ENCODE data around the gene ZNF592.
"Not testable (repeated sequence)": the region's sequence is repeated elsewhere in the genome, so short reads cannot be mapped to it uniquely, and the experiment has no call there.

Gene ZNF592

GRCh38 chr15:84828086-84828908, 79.9 kb downstream of the ZNF592 start:
- no peak for DNase-seq (ENCODE audit: low read depth)

GRCh38 chr15:84829428-84829827, 81.0 kb downstream of the ZNF592 start:
- DNase-seq (ENCODE audit: low read depth): no peak

GRCh38 chr15:84830036-84830435, 81.6 kb downstream of the ZNF592 start:
- DNase-seq (ENCODE audit: low read depth): no peak

- DNase-seq (ENCODE audit: low read depth): no peak
Observed at GRCh38 chr15:84831028-84831427, 82.6 kb downstream of the ZNF592 start.

GRCh38 chr15:84831613-84832012, 83.2 kb downstream of the ZNF592 start:
- DNase-seq (ENCODE audit: low read depth): no peak

GRCh38 chr15:84832448-84833040, 84.2 kb downstream of the ZNF592 start:
- DNase-seq (ENCODE audit: low read depth): no peak

- DNase-seq (ENCODE audit: low read depth): no peak
Observed at GRCh38 chr15:84833447-84834228, 85.2 kb downstream of the ZNF592 start.

GRCh38 chr15:84834229-84834955, 86.0 kb downstream of the ZNF592 start:
- DNase-seq (ENCODE audit: low read depth): no peak

GRCh38 chr15:84834969-84835368, 86.6 kb downstream of the ZNF592 start:
- DNase-seq (ENCODE audit: low read depth): no peak

- DNase-seq (ENCODE audit: low read depth): no peak
Observed at GRCh38 chr15:84835661-84836337, 87.4 kb downstream of the ZNF592 start.

GRCh38 chr15:84836844-84837243, 88.5 kb downstream of the ZNF592 start:
- no peak for DNase-seq (ENCODE audit: low read depth)

- DNase-seq (ENCODE audit: low read depth): no peak
Observed at GRCh38 chr15:84839714-84840113, 91.3 kb downstream of the ZNF592 start.

- DNase-seq (ENCODE audit: low read depth): no peak
Observed at GRCh38 chr15:84840255-84840654, 91.9 kb downstream of the ZNF592 start.

GRCh38 chr15:84840741-84841429, 92.5 kb downstream of the ZNF592 start:
- DNase-seq (ENCODE audit: low read depth): no peak

GRCh38 chr15:84842781-84843180, 94.4 kb downstream of the ZNF592 start:
- DNase-seq (ENCODE audit: low read depth): no peak

GRCh38 chr15:84844964-84845363, 96.6 kb downstream of the ZNF592 start:
- DNase-seq (ENCODE audit: low read depth): no peak

- not testable (repeated sequence) for DNase-seq (ENCODE audit: low read depth)
Observed at GRCh38 chr15:84845631-84846030, 97.2 kb downstream of the ZNF592 start.

- no peak for DNase-seq (ENCODE audit: low read depth)
Observed at GRCh38 chr15:84846269-84846668, 97.9 kb downstream of the ZNF592 start.

- no peak for DNase-seq (ENCODE audit: low read depth)
Observed at GRCh38 chr15:84847382-84847781, 99.0 kb downstream of the ZNF592 start.

GRCh38 chr15:84852212-84852611, 103.8 kb downstream of the ZNF592 start:
- DNase-seq (ENCODE audit: low read depth): no peak

GRCh38 chr15:84855136-84855535, 106.7 kb downstream of the ZNF592 start:
- DNase-seq (ENCODE audit: low read depth): no peak
